Testis (tissue), 3 donors: ENCODE results near the gene IFT27. TPM values are rescaled to one million over a fixed set of nuclear protein-coding genes. Genes with fewer than 3 reads are reported as not detected.

Source experiments
- DNase-seq: peaks from one replicate; pipeline ENCODE4 v3.0.0-alpha.2; 2019
- H3K27ac ChIP-seq, 2 donors: fragments of 200-600 bp; sonication (generic); one replicate each; pipeline ENCODE4 v1.5.1; 2019
- H3K27me3 ChIP-seq: fragments of 200-600 bp; sonication (generic); one replicate; pipeline ENCODE4 v1.5.1; 2019
- H3K36me3 ChIP-seq: fragments of 200-600 bp; sonication (generic); one replicate; pipeline ENCODE4 v1.5.1; 2017; ENCODE audit warnings: low read depth; ENCODE audit errors: missing control alignments
- H3K4me1 ChIP-seq: fragments of 200-600 bp; sonication (generic); one replicate; pipeline ENCODE4 v1.5.1; 2019
- H3K4me3 ChIP-seq, 2 donors: fragments of 200-600 bp; sonication (generic); one replicate each; pipeline ENCODE4 v1.5.1; 2017 to 2019
- H3K9me3 ChIP-seq: fragments of 200-600 bp; sonication (generic); one replicate; pipeline ENCODE4 v1.5.1; 2017
- POLR2A ChIP-seq: fragments of 450-650 bp; IDR thresholded peaks from one replicate; pipeline ENCODE4 v1.6.1; 2017; ENCODE audit warnings: antibody characterized with exemption, mild to moderate bottlenecking, moderate library complexity
- WGBS, 2 donors: methylation state at CpG; one replicate each; pipeline ENCODE4 v1.1.5; 2018; 5-methylcytosine and 5-hydroxymethylcytosine counted together
- intact Hi-C: fragments of 100-400 bp; cut with DNase I; formaldehyde crosslinking; loops from one replicate; pipeline ENCODE4 v1.15.1; 2023; ENCODE audit warnings: low total_unique reads
- polyA plus RNA-seq: library from polyadenylated mRNA; stranded (reverse); fragments of 350-450 nt; fragmentation: Illumina TruSeq; extraction: RNeasy Lipid Tissue Mini Kit (QIAGEN cat#74804); gene quantifications from one replicate; pipeline ENCODE4 v1.2.3, GENCODE V29; 2014; ENCODE audit warnings: low read depth, low replicate concordance; ENCODE audit not compliant: insufficient read depth
- total RNA-seq, 2 donors: library from RNA; depleted of rRNA; stranded (reverse); fragments of >200 nt; gene quantifications; one replicate each; pipeline ENCODE4 v1.2.3, GENCODE V29; 2016
- TF ChIP-seq, protein P1 (sequence below), 3 experiments: fragments of 450-650 bp in 2 of 3; fragments of 200-600 bp in 1 of 3; sonication (generic) in 1 of 3; IDR thresholded peaks; one replicate each; pipeline ENCODE4 v1.5.1; 2016 to 2019; ENCODE audit warnings: antibody characterized with exemption in 3 of 3, mild to moderate bottlenecking in 2 of 3, moderate library complexity in 1 of 3

The IFT27 gene
- total and polyA plus RNA-seq, 3 donors from 2014 or later = 28.2 to 56.3 (median 32.4) TPM

DNA sequence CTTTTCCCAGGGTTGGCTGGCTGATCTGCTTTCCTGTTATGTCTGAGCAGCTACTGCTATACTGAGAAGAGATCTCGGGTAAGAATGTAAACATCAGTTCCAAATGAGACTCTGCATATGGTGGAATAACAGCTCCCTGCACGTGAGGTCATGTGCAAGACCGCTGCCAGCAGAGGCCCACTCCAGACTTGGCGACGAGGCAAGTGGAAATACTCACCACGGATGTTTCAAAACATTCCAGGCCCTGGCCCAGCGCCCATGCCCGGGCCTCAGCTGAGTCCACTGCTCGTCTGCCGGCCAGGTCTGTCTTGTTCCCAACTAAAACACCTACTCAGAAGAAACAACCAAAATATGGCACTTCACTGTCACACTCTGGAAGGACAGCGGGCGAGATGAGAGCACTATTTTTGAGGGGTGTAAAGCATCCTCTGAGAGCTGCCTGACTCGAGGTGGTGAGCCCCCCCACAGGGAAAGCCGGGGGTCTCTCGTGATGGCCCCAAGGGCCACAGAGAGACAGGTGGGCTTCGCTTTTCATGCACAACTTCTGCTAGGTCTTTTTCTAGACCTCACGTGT, 13.1 kb downstream of the IFT27 start:
- H3K27ac ChIP-seq = no peak overlapping the region
- no peak for DNase-seq

DNA sequence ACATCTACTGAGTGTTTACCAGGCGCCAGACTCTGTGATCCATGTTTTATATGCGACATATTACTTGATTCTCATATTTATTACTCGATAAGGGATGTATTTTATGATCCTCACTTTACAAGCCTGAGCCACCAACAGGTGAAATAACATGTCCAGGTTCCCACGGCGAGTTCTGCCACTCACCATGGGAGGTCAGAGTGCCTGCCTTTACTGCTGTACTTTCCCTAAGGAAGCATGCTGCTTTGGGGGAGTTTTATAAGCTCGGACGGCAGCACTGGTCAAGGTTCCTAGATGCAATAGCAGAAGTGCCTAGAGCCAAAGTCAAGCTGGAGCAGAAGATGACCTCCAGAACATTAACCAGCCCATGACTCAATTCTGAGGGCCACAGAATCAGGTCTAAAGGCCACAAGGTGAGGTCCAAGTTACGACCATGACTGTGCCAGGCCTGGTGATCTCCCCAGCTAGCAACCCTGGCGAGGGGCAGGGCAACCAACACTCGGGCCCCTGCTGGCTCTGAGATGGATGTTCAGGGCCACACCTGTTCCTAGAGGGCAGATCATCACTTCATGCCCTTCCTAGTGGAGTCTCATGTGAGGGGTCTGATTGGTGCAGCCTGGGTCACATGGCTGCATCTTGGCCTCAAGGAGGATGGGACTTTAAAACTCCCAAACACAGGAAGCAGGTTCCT, 14.2 kb downstream of the IFT27 start:
- WGBS, 2 donors = 89 to 93% methylated on average over 10 of the region's 10 CpGs
- Histone ChIP-seq H3K27ac (no peak overlapping the region), H3K4me3 (no peak overlapping the region), H3K36me3 (no peaks in the 10 kb centered on the region), H3K27me3 (no peaks in the 10 kb centered on the region), H3K9me3 (no peaks in the 10 kb centered on the region), H3K4me1 (peaks cover 4% of the 10 kb centered on the region)
- DNase-seq = no peak
- intact Hi-C loops = no loop called here
- TF ChIP-seq, protein P1, sequence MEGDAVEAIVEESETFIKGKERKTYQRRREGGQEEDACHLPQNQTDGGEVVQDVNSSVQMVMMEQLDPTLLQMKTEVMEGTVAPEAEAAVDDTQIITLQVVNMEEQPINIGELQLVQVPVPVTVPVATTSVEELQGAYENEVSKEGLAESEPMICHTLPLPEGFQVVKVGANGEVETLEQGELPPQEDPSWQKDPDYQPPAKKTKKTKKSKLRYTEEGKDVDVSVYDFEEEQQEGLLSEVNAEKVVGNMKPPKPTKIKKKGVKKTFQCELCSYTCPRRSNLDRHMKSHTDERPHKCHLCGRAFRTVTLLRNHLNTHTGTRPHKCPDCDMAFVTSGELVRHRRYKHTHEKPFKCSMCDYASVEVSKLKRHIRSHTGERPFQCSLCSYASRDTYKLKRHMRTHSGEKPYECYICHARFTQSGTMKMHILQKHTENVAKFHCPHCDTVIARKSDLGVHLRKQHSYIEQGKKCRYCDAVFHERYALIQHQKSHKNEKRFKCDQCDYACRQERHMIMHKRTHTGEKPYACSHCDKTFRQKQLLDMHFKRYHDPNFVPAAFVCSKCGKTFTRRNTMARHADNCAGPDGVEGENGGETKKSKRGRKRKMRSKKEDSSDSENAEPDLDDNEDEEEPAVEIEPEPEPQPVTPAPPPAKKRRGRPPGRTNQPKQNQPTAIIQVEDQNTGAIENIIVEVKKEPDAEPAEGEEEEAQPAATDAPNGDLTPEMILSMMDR (IDR thresholded peaks at IDR 0.05) = no peak
- TF ChIP-seq POLR2A = no peak

More for the DNA sequence above, 13.1 kb downstream of the IFT27 start:
- Histone ChIP-seq H3K27me3 (no peaks in the 10 kb centered on the region), H3K36me3 (no peaks in the 10 kb centered on the region), H3K4me1 (no peaks in the 10 kb centered on the region), H3K4me3 (no peak overlapping the region), H3K9me3 (no peaks in the 10 kb centered on the region)
- WGBS, 2 donors = 88 to 91% methylated on average over 17 of the region's 17 CpGs
- no peak for TF ChIP-seq POLR2A
- intact Hi-C loops = no loop called here

DNA sequence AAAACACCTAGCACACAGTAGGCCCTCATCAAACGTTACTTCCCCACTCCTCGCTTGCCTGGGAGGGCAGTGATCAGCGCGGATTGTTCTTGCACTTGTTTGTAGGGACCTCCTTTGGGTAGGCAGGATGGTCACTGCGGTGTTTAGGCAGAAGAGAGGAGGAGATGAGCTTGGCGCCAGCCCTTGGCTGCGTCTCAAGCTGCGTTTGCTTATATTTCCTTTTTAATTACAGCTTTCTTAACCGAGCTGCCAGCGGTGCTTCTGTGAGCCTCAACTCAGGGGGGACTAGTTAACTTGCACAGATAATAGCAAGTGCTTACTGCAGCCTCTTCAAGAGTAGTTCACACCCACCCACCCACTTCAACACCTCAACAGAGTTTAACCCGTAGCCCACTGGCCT, 15.1 kb downstream of the IFT27 start:
- H3K36me3 ChIP-seq = no peaks in the 10 kb centered on the region
- H3K4me1 ChIP-seq = peaks cover 4% of the 10 kb centered on the region
- no peaks in the 10 kb centered on the region for H3K27me3 ChIP-seq
- no peak for DNase-seq
- 80 to 81% methylated on average over 11 of the region's 11 CpGs for WGBS, 2 donors
- no peak overlapping the region for H3K4me3 ChIP-seq
- no peak overlapping the region for H3K27ac ChIP-seq
- intact Hi-C loops = no loop called here
- TF ChIP-seq POLR2A = no peak
- TF ChIP-seq, protein P1 (IDR thresholded peaks at IDR 0.05) = no peak
- H3K9me3 ChIP-seq = no peaks in the 10 kb centered on the region

DNA sequence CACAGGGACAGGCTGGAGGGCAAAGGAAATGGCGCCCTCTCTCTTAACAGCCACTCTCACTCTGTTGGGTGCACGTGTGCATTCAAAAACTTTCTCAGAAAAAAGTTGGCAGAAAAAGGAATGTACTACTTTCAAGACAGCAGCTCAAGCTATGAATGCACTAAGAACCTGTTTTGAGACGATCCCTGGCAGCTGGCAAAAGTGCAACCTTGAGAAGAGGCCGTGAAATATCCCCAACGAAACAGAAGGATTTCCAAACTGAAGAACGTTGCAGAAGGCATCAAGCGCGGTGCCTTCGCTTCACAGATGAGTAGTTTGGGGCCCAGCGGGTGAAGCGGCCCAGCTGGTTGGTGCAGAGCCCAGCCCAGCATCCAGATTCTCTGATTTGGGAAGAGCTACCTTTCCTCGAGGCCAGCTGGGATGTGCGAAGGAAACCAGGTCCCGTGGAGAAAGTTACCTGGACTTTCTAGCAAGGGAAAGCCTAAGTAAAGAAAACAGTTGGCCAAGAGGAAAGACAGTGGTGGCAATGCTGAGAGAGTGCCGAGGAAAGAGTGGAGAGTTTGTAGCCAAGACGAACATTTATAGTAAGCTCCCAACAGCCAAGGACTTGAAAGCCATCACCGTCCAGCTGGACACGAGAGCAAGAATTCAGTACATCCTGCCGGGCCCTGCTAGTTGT, 16.3 kb downstream of the IFT27 start:
- no peak for DNase-seq
- H3K27me3 ChIP-seq = no peaks in the 10 kb centered on the region
- no peaks in the 10 kb centered on the region for H3K9me3 ChIP-seq
- 78 to 86% methylated on average over 19 of the region's 19 CpGs for WGBS, 2 donors
- intact Hi-C loops = no loop called here
- peaks cover 4% of the 10 kb centered on the region for H3K4me1 ChIP-seq
- H3K27ac ChIP-seq = no peak overlapping the region
- H3K4me3 ChIP-seq = no peak overlapping the region
- H3K36me3 ChIP-seq = no peaks in the 10 kb centered on the region
- no peak for TF ChIP-seq POLR2A
- TF ChIP-seq, protein P1 (IDR thresholded peaks at IDR 0.05) = no peak

DNA sequence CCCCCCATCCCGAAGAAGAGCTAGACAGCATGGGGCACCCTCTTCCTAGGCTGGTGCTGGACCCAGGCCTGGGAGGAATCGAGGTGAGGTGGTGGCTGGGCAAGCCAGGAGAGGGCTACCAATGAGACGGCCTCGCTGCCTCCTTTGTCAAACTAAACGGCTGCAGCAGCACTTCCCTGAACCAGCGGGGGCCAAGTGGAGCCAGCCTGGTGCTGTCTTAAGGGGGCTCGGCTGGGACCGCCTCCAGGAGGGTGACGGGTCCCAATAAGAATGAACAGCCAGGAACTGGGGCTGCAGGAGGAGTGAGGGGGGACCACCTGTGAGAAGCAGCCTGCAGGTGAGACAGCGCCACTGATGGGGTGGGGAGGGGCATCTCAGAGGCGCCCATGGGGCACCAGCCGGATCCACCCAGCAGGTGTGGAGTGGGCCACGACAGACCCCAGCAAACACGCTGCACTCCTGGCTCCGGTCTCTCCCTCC, 17.1 kb downstream of the IFT27 start:
- peaks cover 4% of the 10 kb centered on the region for H3K4me1 ChIP-seq
- DNase-seq = no peak
- H3K27me3 ChIP-seq = no peaks in the 10 kb centered on the region
- H3K36me3 ChIP-seq = no peaks in the 10 kb centered on the region
- no peak overlapping the region for H3K4me3 ChIP-seq
- H3K27ac ChIP-seq = no peak overlapping the region
- 91 to 93% methylated on average over 9 to 15 of the region's 15 CpGs for WGBS, 2 donors
- TF ChIP-seq, protein P1 (IDR thresholded peaks at IDR 0.05) = no peak
- no peak for TF ChIP-seq POLR2A
- H3K9me3 ChIP-seq = no peaks in the 10 kb centered on the region
- intact Hi-C loops = no loop called here
